Tibial nerve (tissue), 4 donors: Measurements from ENCODE around the gene KSR2. TPM values are rescaled to one million over a fixed set of nuclear protein-coding genes. Genes with fewer than 3 reads are reported as not detected.

ENCODE experiments used
- DNase-seq, 2 donors: peaks; one replicate each; pipeline ENCODE4 v3.0.0-alpha.2; 2019; ENCODE audit warnings: low spot score in 2 of 2
- H3K27ac ChIP-seq, 4 donors: fragments of 200-600 bp; sonication (generic) in 3 of 4; one replicate each; pipeline ENCODE4 v1.5.1; 2017 to 2019; ENCODE audit warnings: mild to moderate bottlenecking in 1 of 4
- H3K27me3 ChIP-seq, 2 donors: fragments of 200-600 bp; sonication (generic) in 1 of 2; one replicate each; pipeline versions ENCODE4 v1.5.1 to v1.6.0; 2017 to 2019
- H3K36me3 ChIP-seq, 3 donors: fragments of 200-600 bp; sonication (generic); one replicate each; pipeline ENCODE4 v1.5.1; 2018 to 2019
- H3K4me1 ChIP-seq, 4 donors: fragments of 200-600 bp; sonication (generic) in 3 of 4; one replicate each; pipeline ENCODE4 v1.5.1; 2017 to 2019
- H3K4me3 ChIP-seq, 4 donors: fragments of 200-600 bp; sonication (generic) in 3 of 4; one replicate each; pipeline ENCODE4 v1.5.1; 2017 to 2019; ENCODE audit warnings: mild to moderate bottlenecking in 1 of 4, moderate library complexity in 1 of 4
- H3K9me3 ChIP-seq, 4 donors: fragments of 200-600 bp; sonication (generic) in 3 of 4; one replicate each; pipeline ENCODE4 v1.5.1; 2017 to 2019
- CTCF ChIP-seq, 5 experiments: fragments of 200-600 bp in 3 of 5; fragments of 450-650 bp in 2 of 5; sonication (generic) in 3 of 5; IDR thresholded peaks; one replicate each; pipeline ENCODE4 v1.5.1; 2016 to 2019; ENCODE audit warnings: antibody characterized with exemption in 5 of 5, mild to moderate bottlenecking in 3 of 5, moderate library complexity in 2 of 5
- EP300 ChIP-seq, 2 donors: sonication (generic); formaldehyde crosslinking; IDR thresholded peaks; one replicate each; pipeline ENCODE4 v1.6.1; 2017; ENCODE audit warnings: antibody characterized with exemption in 2 of 2, mild to moderate bottlenecking in 1 of 2
- POLR2A ChIP-seq, 2 donors: fragments of 450-650 bp; IDR thresholded peaks; one replicate each; pipeline ENCODE4 v1.6.1; 2017; ENCODE audit warnings: antibody characterized with exemption in 2 of 2, mild to moderate bottlenecking in 2 of 2, moderate library complexity in 2 of 2
- WGBS, 2 donors: methylation state at CpG; one replicate each; pipeline ENCODE4 v1.1.5; 2018; 5-methylcytosine and 5-hydroxymethylcytosine counted together
- total RNA-seq, 4 donors: library from RNA; depleted of rRNA; stranded (reverse); fragments of >200 nt; gene quantifications; one replicate each; pipeline ENCODE4 v1.1.0, GENCODE V29; 2016

Gene KSR2
- total RNA-seq, 4 donors from 2014 or later, result under 0.01 TPM; not detected in 3

GRCh38 chr12:117744418-117744817 is 224.4 kb downstream of the KSR2 start:
- 12 to 42% methylated on average over 1 of the region's 1 CpG for WGBS, 2 donors
- Histone ChIP-seq H3K36me3 (no peaks in the 10 kb centered on the region), H3K4me1 (no peaks in the 10 kb centered on the region), H3K27me3 (no peaks in the 10 kb centered on the region), H3K4me3 (no peak overlapping the region), H3K27ac (no peak overlapping the region), H3K9me3 (peaks cover 0 to 14% (median 0%) of the 10 kb centered on the region in 4 donors)
- no peak for DNase-seq
- no peak for TF ChIP-seq CTCF (IDR thresholded peaks at IDR 0.05)
- TF ChIP-seq POLR2A (IDR thresholded peaks at IDR 0.05), result no peak
- no peak for TF ChIP-seq EP300 (IDR thresholded peaks at IDR 0.05)

- H3K4me3 ChIP-seq, result no peak overlapping the region
- WGBS, 2 donors, result 91 to 95% methylated on average over 1 of the region's 1 CpG
These were observed 225.0 kb downstream of the KSR2 start for GRCh38 chr12:117743761-117744160.

GRCh38 chr12:117742721-117743120 is 226.1 kb downstream of the KSR2 start:
- TF ChIP-seq POLR2A (IDR thresholded peaks at IDR 0.05), result no peak
- TF ChIP-seq CTCF (IDR thresholded peaks at IDR 0.05), result no peak
- no peak for TF ChIP-seq EP300 (IDR thresholded peaks at IDR 0.05)
- Histone ChIP-seq H3K9me3 (peaks cover 0 to 8% (median 0%) of the 10 kb centered on the region in 4 donors), H3K27me3 (no peaks in the 10 kb centered on the region), H3K4me3 (no peak overlapping the region), H3K27ac (no peak overlapping the region), H3K36me3 (no peaks in the 10 kb centered on the region), H3K4me1 (no peaks in the 10 kb centered on the region)
- 82 to 88% methylated on average over 4 of the region's 4 CpGs for WGBS, 2 donors
- DNase-seq, result no peak

More at GRCh38 chr12:117743761-117744160, 225.0 kb downstream of the KSR2 start:
- Histone ChIP-seq H3K4me1 (no peaks in the 10 kb centered on the region), H3K36me3 (no peaks in the 10 kb centered on the region), H3K9me3 (peaks cover 0 to 14% (median 0%) of the 10 kb centered on the region in 4 donors), H3K27me3 (no peaks in the 10 kb centered on the region), H3K27ac (no peak overlapping the region)
- DNase-seq, result no peak
- TF ChIP-seq POLR2A (IDR thresholded peaks at IDR 0.05) (no peak), CTCF (IDR thresholded peaks at IDR 0.05) (no peak), EP300 (IDR thresholded peaks at IDR 0.05) (no peak)

- 84 to 86% methylated on average over 6 of the region's 6 CpGs for WGBS, 2 donors
- H3K4me1 ChIP-seq, result no peaks in the 10 kb centered on the region
- no peak for DNase-seq
- no peak for TF ChIP-seq EP300 (IDR thresholded peaks at IDR 0.05)
- TF ChIP-seq POLR2A (IDR thresholded peaks at IDR 0.05), result no peak
- TF ChIP-seq CTCF (IDR thresholded peaks at IDR 0.05), result no peak
- H3K27me3 ChIP-seq, result no peaks in the 10 kb centered on the region
- H3K9me3 ChIP-seq, result peaks cover 0 to 1% (median 0%) of the 10 kb centered on the region in 4 donors
- no peaks in the 10 kb centered on the region for H3K36me3 ChIP-seq
- no peak overlapping the region for H3K27ac ChIP-seq
- H3K4me3 ChIP-seq, result no peak overlapping the region
These were observed 230.6 kb downstream of the KSR2 start for GRCh38 chr12:117738233-117738632.

GRCh38 chr12:117733549-117733805 is 235.3 kb downstream of the KSR2 start:
- no peaks in the 10 kb centered on the region for H3K27me3 ChIP-seq
- 73 to 90% methylated on average over 1 of the region's 1 CpG for WGBS, 2 donors
- no peak overlapping the region for H3K4me3 ChIP-seq
- H3K4me1 ChIP-seq, result no peaks in the 10 kb centered on the region
- no peak for DNase-seq
- TF ChIP-seq EP300 (IDR thresholded peaks at IDR 0.05) (no peak), POLR2A (IDR thresholded peaks at IDR 0.05) (no peak), CTCF (IDR thresholded peaks at IDR 0.05) (no peak)
- no peak overlapping the region for H3K27ac ChIP-seq
- H3K36me3 ChIP-seq, result no peaks in the 10 kb centered on the region
- peaks cover 0 to 10% (median 0%) of the 10 kb centered on the region in 4 donors for H3K9me3 ChIP-seq
